GM12891 (cell line): ENCODE data around the gene PPIE.
"Not testable (repeated sequence)": the region's sequence is repeated elsewhere in the genome, so short reads cannot be mapped to it uniquely, and the experiment has no call there.

Source experiments
- PAX5 ChIP-seq: IDR thresholded peaks from 2 replicates; pipeline ENCODE4 v1.6.1; 2011; ENCODE audit warnings: low read length, moderate library complexity, mild to moderate bottlenecking; ENCODE audit not compliant: insufficient read depth, severe bottlenecking
- POLR2A ChIP-seq: IDR thresholded peaks from 2 replicates; pipeline ENCODE4 v1.6.1; 2011; ENCODE audit warnings: low read depth, low read length, control low read depth
- POLR2AphosphoS5 ChIP-seq: IDR thresholded peaks from 2 replicates; pipeline ENCODE4 v1.6.1; 2011; ENCODE audit warnings: low read depth, low read length, control low read depth
- POU2F2 ChIP-seq: IDR thresholded peaks from 2 replicates; pipeline ENCODE4 v1.6.1; 2011; ENCODE audit warnings: low read depth, mild to moderate bottlenecking, control low read depth, low read length, moderate library complexity
- TAF1 ChIP-seq: IDR thresholded peaks from 2 replicates; pipeline ENCODE4 v1.6.1; 2011; ENCODE audit warnings: low read depth, low read length, control low read depth

GRCh38 chr1:39775676-39776399 is 37.2 kb downstream of the PPIE start:
- not testable (repeated sequence) for TF ChIP-seq PAX5, POLR2AphosphoS5, POLR2A, TAF1, POU2F2
